DND-41 (cell line): ENCODE data around the gene BBS9.

Source experiments
- CTCF ChIP-seq: IDR thresholded peaks from 2 replicates; pipeline ENCODE4 v1.5.1; 2012; ENCODE audit warnings: borderline replicate concordance, low read length, moderate library complexity, mild to moderate bottlenecking; ENCODE audit not compliant: poor library complexity, severe bottlenecking; ENCODE audit errors: extremely low read depth
- EZH2 ChIP-seq: IDR thresholded peaks from 3 replicates; pipeline ENCODE4 v1.6.1; 2012; ENCODE audit warnings: borderline replicate concordance, low read depth, mild to moderate bottlenecking, moderate library complexity, low read length, inconsistent platforms; ENCODE audit not compliant: severe bottlenecking

GRCh38 chr7:33128990-33129805 is at the start of gene BBS9:
- peak; percentile 20 for TF ChIP-seq CTCF
- no peak for TF ChIP-seq EZH2
